ENCODE results near the gene TMPRSS13. TPM values are rescaled to one million over a fixed set of nuclear protein-coding genes. Genes with fewer than 3 reads are reported as not detected.

The TMPRSS13 gene
- total and polyA plus RNA-seq, 8 donors = 1.4 to 8.2 (median 2.3) TPM

DNA sequence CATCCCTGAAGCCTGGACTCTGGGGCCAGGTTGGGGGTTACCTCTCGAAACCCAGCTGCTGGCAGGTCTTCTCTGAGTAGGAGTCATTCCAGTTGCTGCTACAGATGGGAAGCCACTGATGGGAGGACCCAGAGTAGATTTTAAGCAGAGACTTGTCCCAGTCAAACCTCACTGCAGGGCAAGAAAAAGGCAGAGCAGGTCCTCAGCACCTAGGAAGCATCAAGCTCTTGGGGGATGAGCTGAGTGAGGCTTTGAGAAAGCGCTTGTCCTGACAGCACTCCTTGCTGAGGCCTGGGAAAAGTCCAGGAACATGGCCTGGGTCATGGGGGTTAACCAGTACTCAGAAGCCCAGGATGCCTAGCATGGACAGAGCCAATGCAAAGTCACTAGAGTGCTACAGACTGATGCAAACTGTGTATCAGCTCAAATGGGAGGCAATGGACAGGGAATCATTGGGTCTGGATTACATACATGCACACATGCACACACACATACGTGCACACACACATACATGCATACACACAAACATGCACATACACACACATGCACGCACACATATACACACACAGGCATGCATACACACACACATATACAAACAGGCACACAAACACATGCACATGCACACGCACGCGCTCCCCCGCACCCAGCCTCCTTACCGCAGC lies 15.3 kb downstream of the TMPRSS13 start:
- Histone ChIP-seq H3K27ac (no peak overlapping the region), H3K27me3 (no peaks in the 10 kb centered on the region), H3K4me1 (no peaks in the 10 kb centered on the region), H3K9me3 (no peaks in the 10 kb centered on the region), H3K36me3 (no peaks in the 10 kb centered on the region), H3K4me3 (no peak overlapping the region)
- FAIRE-seq (no peak), DNase-seq (no peak), ATAC-seq (no peak)
- 85 to 88% methylated on average over 9 of the region's 9 CpGs for WGBS, 2 donors
- TF ChIP-seq, protein P1, sequence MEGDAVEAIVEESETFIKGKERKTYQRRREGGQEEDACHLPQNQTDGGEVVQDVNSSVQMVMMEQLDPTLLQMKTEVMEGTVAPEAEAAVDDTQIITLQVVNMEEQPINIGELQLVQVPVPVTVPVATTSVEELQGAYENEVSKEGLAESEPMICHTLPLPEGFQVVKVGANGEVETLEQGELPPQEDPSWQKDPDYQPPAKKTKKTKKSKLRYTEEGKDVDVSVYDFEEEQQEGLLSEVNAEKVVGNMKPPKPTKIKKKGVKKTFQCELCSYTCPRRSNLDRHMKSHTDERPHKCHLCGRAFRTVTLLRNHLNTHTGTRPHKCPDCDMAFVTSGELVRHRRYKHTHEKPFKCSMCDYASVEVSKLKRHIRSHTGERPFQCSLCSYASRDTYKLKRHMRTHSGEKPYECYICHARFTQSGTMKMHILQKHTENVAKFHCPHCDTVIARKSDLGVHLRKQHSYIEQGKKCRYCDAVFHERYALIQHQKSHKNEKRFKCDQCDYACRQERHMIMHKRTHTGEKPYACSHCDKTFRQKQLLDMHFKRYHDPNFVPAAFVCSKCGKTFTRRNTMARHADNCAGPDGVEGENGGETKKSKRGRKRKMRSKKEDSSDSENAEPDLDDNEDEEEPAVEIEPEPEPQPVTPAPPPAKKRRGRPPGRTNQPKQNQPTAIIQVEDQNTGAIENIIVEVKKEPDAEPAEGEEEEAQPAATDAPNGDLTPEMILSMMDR (IDR thresholded peaks at IDR 0.05) = no peak
- intact Hi-C loops (cut with DNase I) = no loop called here

DNA sequence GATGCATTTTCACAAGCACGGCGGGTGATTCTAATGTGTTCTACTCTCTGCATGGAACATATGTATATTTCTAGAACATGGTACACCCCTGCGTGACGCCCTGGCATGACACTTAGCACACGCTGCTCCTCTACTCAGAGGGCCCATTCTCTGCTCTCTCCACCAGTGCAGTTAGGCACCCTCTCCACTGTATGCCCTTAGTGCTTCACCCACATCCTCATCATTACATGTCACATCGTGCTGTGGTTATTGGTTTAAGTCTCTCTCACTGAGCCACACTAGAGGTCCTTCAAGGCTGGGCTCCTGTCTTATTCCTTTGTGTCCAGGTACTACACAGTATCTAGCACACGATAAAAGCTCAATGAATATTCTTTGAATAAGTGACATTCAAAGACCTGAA lies 16.7 kb downstream of the TMPRSS13 start:
- Histone ChIP-seq H3K9me3 (no peaks in the 10 kb centered on the region), H3K36me3 (no peaks in the 10 kb centered on the region), H3K27ac (no peak overlapping the region), H3K4me3 (no peak overlapping the region), H3K27me3 (no peaks in the 10 kb centered on the region), H3K4me1 (no peaks in the 10 kb centered on the region)
- intact Hi-C loops (cut with DNase I) = no loop called here
- DNase-seq (no peak), ATAC-seq (no peak), FAIRE-seq (no peak)
- 84 to 91% methylated on average over 7 of the region's 7 CpGs for WGBS, 2 donors
- TF ChIP-seq, protein P1 (IDR thresholded peaks at IDR 0.05) = no peak

- no peaks in the 10 kb centered on the region for H3K9me3 ChIP-seq
- 71 to 84% methylated on average over 3 of the region's 3 CpGs for WGBS, 2 donors
- no peaks in the 10 kb centered on the region for H3K36me3 ChIP-seq
- H3K27ac ChIP-seq = no peak overlapping the region
- FAIRE-seq (no peak), ATAC-seq (no peak), DNase-seq (peak in 1 of 6 donors; percentile 4)
- TF ChIP-seq, protein P1 (IDR thresholded peaks at IDR 0.05) = no peak
- H3K4me3 ChIP-seq = no peak overlapping the region
- H3K4me1 ChIP-seq = no peaks in the 10 kb centered on the region
- no peaks in the 10 kb centered on the region for H3K27me3 ChIP-seq
- intact Hi-C loops (cut with DNase I) = no loop called here
Measured at GRCh38 chr11:117911694-117912093, 17.5 kb downstream of the TMPRSS13 start.

- no peak for ATAC-seq
- intact Hi-C loops (cut with DNase I) = no loop called here
- TF ChIP-seq, protein P1 (IDR thresholded peaks at IDR 0.05) = no peak
- no peak for DNase-seq
- no peaks in the 10 kb centered on the region for H3K36me3 ChIP-seq
- no peaks in the 10 kb centered on the region for H3K27me3 ChIP-seq
- no peaks in the 10 kb centered on the region for H3K9me3 ChIP-seq
- 63 to 73% methylated on average over 12 of the region's 12 CpGs for WGBS, 2 donors
- no peak overlapping the region for H3K27ac ChIP-seq
- no peaks in the 10 kb centered on the region for H3K4me1 ChIP-seq
- no peak overlapping the region for H3K4me3 ChIP-seq
- FAIRE-seq = no peak
Measured at GRCh38 chr11:117910941-117911655, 18.1 kb downstream of the TMPRSS13 start.

DNA sequence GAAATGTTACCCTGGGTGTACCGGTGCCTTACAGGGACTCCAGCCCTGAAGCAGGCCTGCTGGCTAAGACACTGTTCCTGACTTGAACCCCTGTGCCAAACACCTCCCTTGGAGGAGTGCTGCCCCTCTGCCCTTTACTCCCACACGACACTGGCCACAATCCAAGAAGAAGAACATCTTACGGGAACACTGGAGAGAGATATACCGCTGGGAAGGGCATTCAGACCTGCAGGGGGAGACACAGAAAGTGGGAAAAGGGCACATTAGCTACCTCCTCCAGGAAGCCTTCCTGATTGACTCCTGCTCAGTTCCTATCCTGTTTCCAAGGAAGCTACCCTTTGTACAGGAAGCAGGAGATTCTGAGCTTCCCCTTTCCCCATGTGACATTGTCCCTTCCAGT lies 18.7 kb downstream of the TMPRSS13 start:
- intact Hi-C loops (cut with DNase I) = no loop called here

More for the DNA sequence above, 18.7 kb downstream of the TMPRSS13 start:
- Histone ChIP-seq H3K4me3 (no peak overlapping the region), H3K4me1 (no peaks in the 10 kb centered on the region), H3K27me3 (no peaks in the 10 kb centered on the region), H3K27ac (no peak overlapping the region), H3K36me3 (no peaks in the 10 kb centered on the region), H3K9me3 (no peaks in the 10 kb centered on the region)
- DNase-seq (no peak), FAIRE-seq (no peak), ATAC-seq (no peak)
- TF ChIP-seq, protein P1 (IDR thresholded peaks at IDR 0.05) = no peak
- WGBS, 2 donors = 61 to 68% methylated on average over 4 of the region's 4 CpGs
